ENCODE results near the gene POLR1H.

- TF ChIP-seq BHLHE40 (IDR thresholded peaks at IDR 0.05; ENCODE audit: low read depth, low read length) (no peak), REST (IDR thresholded peaks at IDR 0.05) (no peak), CEBPB (IDR thresholded peaks at IDR 0.05) (0 out of 4 replicates have a peak, but pooled peaks of 1 of the 2 experiments have one; percentile 29), RAD21 (conservative IDR thresholded peaks at IDR 0.05 in 1 of 2, IDR thresholded peaks at IDR 0.05 in 1 of 2) (no peak), MAZ (IDR thresholded peaks at IDR 0.05; ENCODE audit: borderline replicate concordance, low read depth, low read length) (no peak)
These were observed 52.1 kb downstream of the POLR1H start, which contains the start of gene TRIM31 for GRCh38 chr6:30113003-30113759.
